SK-N-MC (cell line): ENCODE measurements around the gene C10orf95.

Source experiments
- EZH2 ChIP-seq: fragments of 200-600 bp; sonication (generic); IDR thresholded peaks from one replicate; pipeline ENCODE4 v1.6.1; 2017; ENCODE audit warnings: antibody characterized with exemption
- POLR2AphosphoS5 ChIP-seq: IDR thresholded peaks from 2 replicates; pipeline ENCODE4 v1.6.1; 2012; ENCODE audit warnings: mild to moderate bottlenecking, low read depth, low read length, borderline replicate concordance

DNA sequence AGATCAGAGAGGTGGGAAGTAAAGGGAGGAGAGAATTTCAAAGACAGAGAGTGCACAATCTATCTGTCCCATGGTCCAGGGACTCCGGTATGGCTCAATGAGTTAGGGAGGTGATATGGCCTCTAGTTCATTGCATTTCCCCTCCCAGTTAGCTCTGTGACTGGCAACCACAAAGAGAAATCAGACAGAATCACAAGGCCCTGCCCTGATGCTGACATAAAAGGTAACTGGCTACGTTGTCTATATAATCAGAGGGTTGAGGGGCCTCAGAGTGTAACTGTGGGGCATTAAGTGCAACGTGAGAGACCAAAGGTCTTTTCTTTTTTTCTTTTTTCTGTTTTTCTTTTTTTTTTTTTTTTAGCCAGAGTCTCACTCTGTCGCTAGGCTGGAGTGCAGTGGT lies 7.3 kb upstream of the C10orf95 start:
- TF ChIP-seq EZH2 (no peak), POLR2AphosphoS5 (no peak)
